Adrenal gland (tissue), 12 donors: ENCODE results near the gene TXNDC2. TPM values are rescaled to one million over a fixed set of nuclear protein-coding genes. Genes with fewer than 3 reads are reported as not detected.

ENCODE experiments used
- DNase-seq, 7 donors: peaks; one replicate each; pipeline ENCODE4 v3.0.0-alpha.2; 2019 to 2020
- H3K27ac ChIP-seq, 5 donors: fragments of 200-600 bp; sonication (generic) in 4 of 5; 1 replicate in 3 of 5; 2 replicates in 2 of 5; pipeline versions ENCODE4 v1.5.1 to v1.8.0; 2016 to 2020; ENCODE audit warnings: mild to moderate bottlenecking in 1 of 5
- H3K27me3 ChIP-seq: fragments of 200-600 bp; 2 replicates; pipeline ENCODE4 v1.8.0; 2021
- H3K36me3 ChIP-seq, 2 donors: fragments of 200-600 bp; replicated peaks in 1 of 2; 1 replicate in 1 of 2; 2 replicates in 1 of 2; pipeline versions ENCODE4 v1.5.1 to v1.8.0; 2018 to 2022
- H3K4me1 ChIP-seq, 2 donors: fragments of 200-600 bp; replicated peaks in 1 of 2; 1 replicate in 1 of 2; 2 replicates in 1 of 2; pipeline versions ENCODE4 v1.5.1 to v1.8.0; 2018 to 2021
- H3K4me3 ChIP-seq, 4 donors: fragments of 200-600 bp; sonication (generic) in 3 of 4; one replicate each; pipeline ENCODE4 v1.5.1; 2016 to 2018
- H3K9me3 ChIP-seq, 3 donors: fragments of 200-600 bp; sonication (generic) in 1 of 3; replicated peaks in 1 of 3; 1 replicate in 2 of 3; 2 replicates in 1 of 3; pipeline versions ENCODE4 v1.5.1 to v1.8.0; 2016 to 2021
- POLR2A ChIP-seq, 2 donors: fragments of 450-650 bp; IDR thresholded peaks; one replicate each; pipeline ENCODE4 v1.6.1; 2017; ENCODE audit warnings: antibody characterized with exemption in 2 of 2, mild to moderate bottlenecking in 2 of 2, moderate library complexity in 1 of 2
- WGBS, 4 donors: extraction: QIAGEN DNeasy Blood & Tissue Kit in 2 of 4; methylation state at CpG; one replicate each; pipeline versions ENCODE4 v1.1.5 to v1.1.7; 2013 to 2017; 5-methylcytosine and 5-hydroxymethylcytosine counted together
- intact Hi-C, 2 donors: fragments of 100-400 bp; cut with DNase I; formaldehyde crosslinking; loops; one replicate each; pipeline versions ENCODE4 v1.14.1 to v1.15.0; 2022 to 2023
- polyA plus RNA-seq, 3 donors: library from polyadenylated mRNA; stranded (reverse); fragments of 200-250 nt in 2 of 3; fragments of 350-450 nt in 1 of 3; fragmentation: Illumina TruSeq in 1 of 3; extraction: RNeasy Lipid Tissue Mini Kit (QIAGEN cat#74804) in 1 of 3; gene quantifications; one replicate each; pipeline ENCODE4 v1.2.3, GENCODE V29; 2013 to 2014
- total RNA-seq, 9 donors: library from RNA; depleted of rRNA in 4 of 9; stranded (reverse); fragments of >200 nt in 4 of 9; fragments of 120-200 nt in 1 of 9; fragmentation: NEBNext Ultra II Directional in 1 of 9; extraction: Animal tissue kit (Norgen Biotek cat#: 25700) in 1 of 9; gene quantifications; one replicate each; pipeline versions ENCODE4 v1.1.0 to v1.2.4, GENCODE V29; 2013 to 2023
- TF ChIP-seq, protein P1 (sequence below), 6 experiments: fragments of 450-650 bp in 4 of 6; fragments of 200-600 bp in 2 of 6; sonication (generic) in 1 of 6; IDR thresholded peaks; 1 replicate in 5 of 6; 2 replicates in 1 of 6; pipeline versions ENCODE4 v1.5.1 to v1.8.0; 2016 to 2021; ENCODE audit warnings: antibody characterized with exemption in 6 of 6, mild to moderate bottlenecking in 2 of 6, moderate library complexity in 1 of 6
- donor health status: healthy with polysubstance abuse.
- donor health status: Bipolar disorder and iron deficiency.
- donor health status: DM: yes; HTN: yes; CAD: no.
- donor health status: DM: no; HTN: no; CAD: no.
- donor health status: DM: no; HTN: no; CAD: no.
- donor health status: DM: yes; HTN: yes; CAD: no.

TXNDC2 gene
- total and polyA plus RNA-seq, 12 donors = 0.08 to 0.43 (median 0.22) TPM; not detected in 5

- intact Hi-C loops = no loop called here
- H3K4me3 ChIP-seq = no peak overlapping the region
- H3K9me3 ChIP-seq = no peaks in the 10 kb centered on the region
- peaks cover 0 to 3% of the 10 kb centered on the region in 2 donors for H3K36me3 ChIP-seq
- H3K27ac ChIP-seq = no peak overlapping the region
- no peak for TF ChIP-seq POLR2A (IDR thresholded peaks at IDR 0.05)
- TF ChIP-seq, protein P1, sequence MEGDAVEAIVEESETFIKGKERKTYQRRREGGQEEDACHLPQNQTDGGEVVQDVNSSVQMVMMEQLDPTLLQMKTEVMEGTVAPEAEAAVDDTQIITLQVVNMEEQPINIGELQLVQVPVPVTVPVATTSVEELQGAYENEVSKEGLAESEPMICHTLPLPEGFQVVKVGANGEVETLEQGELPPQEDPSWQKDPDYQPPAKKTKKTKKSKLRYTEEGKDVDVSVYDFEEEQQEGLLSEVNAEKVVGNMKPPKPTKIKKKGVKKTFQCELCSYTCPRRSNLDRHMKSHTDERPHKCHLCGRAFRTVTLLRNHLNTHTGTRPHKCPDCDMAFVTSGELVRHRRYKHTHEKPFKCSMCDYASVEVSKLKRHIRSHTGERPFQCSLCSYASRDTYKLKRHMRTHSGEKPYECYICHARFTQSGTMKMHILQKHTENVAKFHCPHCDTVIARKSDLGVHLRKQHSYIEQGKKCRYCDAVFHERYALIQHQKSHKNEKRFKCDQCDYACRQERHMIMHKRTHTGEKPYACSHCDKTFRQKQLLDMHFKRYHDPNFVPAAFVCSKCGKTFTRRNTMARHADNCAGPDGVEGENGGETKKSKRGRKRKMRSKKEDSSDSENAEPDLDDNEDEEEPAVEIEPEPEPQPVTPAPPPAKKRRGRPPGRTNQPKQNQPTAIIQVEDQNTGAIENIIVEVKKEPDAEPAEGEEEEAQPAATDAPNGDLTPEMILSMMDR (IDR thresholded peaks at IDR 0.05) = no peak
- 71 to 81% (median 76%) methylated on average over 4 of the region's 4 CpGs for WGBS, 4 donors
- no peak for DNase-seq
- H3K27me3 ChIP-seq = no peaks in the 10 kb centered on the region
- H3K4me1 ChIP-seq = peaks cover 12 to 13% of the 10 kb centered on the region in 2 donors
Observed at GRCh38 chr18:9841752-9842151, 44.0 kb upstream of the TXNDC2 start.

DNA sequence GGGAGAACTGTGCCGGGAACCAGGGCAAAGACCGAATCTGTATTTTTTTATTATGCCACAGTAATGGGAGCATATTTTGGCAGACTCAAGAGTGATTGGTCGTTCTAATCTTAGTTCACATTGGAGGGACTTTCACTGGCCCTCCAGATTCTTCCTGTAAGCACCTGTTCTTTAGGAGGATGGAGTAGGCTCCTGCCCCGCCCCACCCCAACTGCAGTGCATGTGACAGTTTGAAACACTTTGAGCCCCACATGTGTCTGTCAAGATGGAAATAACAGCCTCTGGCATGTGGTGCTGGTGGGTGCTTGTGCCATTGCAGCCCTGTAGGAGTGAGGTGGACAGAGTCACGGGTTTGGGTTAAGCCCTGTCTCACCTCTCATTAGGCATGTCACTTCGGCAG, 43.3 kb upstream of the TXNDC2 start:
- no peak overlapping the region for H3K27ac ChIP-seq
- H3K36me3 ChIP-seq = peaks cover 0 to 4% of the 10 kb centered on the region in 2 donors
- peaks cover 14 to 19% of the 10 kb centered on the region in 2 donors for H3K4me1 ChIP-seq
- no peak for TF ChIP-seq POLR2A (IDR thresholded peaks at IDR 0.05)
- TF ChIP-seq, protein P1 (IDR thresholded peaks at IDR 0.05) = no peak
- 93 to 99% (median 97%) methylated on average over 6 of the region's 6 CpGs for WGBS, 4 donors
- intact Hi-C loops = no loop called here
- DNase-seq = no peak
- no peaks in the 10 kb centered on the region for H3K27me3 ChIP-seq
- H3K4me3 ChIP-seq = no peak overlapping the region
- no peaks in the 10 kb centered on the region for H3K9me3 ChIP-seq

DNA sequence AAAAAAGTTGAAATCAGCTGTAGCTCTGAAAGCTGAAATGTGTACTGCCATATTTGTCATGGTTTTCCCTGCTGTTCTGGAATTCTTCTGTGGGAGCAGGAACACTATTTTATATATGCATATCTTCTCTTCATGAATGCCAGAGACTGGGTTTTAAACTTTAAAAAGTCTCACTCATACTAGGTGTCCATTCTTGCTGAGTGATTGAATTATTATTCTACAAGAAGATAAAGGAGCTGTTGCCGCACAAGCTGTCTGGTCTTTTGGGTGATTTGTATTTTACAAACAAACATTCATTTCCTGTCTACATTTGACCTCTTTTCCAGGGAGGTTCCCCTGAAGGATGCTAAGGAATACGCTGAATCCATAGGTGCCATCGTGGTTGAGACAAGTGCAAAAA, 40.5 kb upstream of the TXNDC2 start:
- Histone ChIP-seq H3K9me3 (no peaks in the 10 kb centered on the region), H3K27ac (peak overlapping the region in 3 of 5 donors; percentile 17 to 83 (median 82)), H3K27me3 (no peaks in the 10 kb centered on the region), H3K36me3 (peaks cover 0 to 4% of the 10 kb centered on the region in 2 donors), H3K4me3 (no peak overlapping the region), H3K4me1 (peaks cover 14 to 19% of the 10 kb centered on the region in 2 donors)
- no peak for DNase-seq
- TF ChIP-seq, protein P1 (IDR thresholded peaks at IDR 0.05) = no peak
- no peak for TF ChIP-seq POLR2A (IDR thresholded peaks at IDR 0.05)
- whole genome bisulfite sequencing, 4 donors = 67 to 71% (median 69%) methylated on average over 3 of the region's 3 CpGs
- intact Hi-C loops = no loop called here

DNA sequence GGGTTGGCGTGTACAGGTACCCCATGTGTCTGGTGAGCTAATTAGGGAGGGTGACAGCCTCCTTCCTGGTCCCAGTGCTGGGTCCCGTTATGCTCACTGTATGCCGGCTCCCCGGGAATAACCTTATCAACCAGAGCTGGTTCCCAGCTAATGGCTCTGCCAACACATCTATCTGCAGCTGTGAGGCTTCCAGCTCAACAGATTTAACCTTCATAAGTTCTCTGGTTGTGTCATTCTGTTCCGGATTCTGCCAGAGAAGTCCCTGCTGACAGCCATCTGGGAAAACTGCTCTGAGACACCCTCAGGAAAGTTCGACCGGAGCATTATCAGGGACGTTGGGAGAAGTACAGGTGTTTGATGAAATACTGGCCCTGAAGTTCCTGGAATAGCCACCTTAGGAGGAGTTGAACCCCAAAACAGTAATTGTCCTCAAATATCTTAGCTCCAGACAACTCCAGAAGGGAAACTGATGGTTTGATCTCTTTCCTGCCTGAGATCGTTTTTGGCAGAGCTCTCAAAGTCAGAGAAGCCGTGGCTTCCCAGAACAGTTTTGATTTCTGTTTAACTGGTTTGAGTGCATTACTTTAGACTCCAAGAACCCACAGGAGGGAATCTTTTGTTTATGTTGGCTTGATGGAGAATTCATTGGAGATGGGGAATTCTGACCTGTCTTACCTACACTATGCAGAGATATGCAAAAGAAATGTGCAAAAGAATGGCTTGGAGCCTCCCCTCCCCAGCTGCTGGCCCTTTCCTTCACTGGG, 39.4 kb upstream of the TXNDC2 start:
- TF ChIP-seq POLR2A (IDR thresholded peaks at IDR 0.05) = peak in 1 of 2 donors; percentile 40
- TF ChIP-seq, protein P1 (IDR thresholded peaks at IDR 0.05) = no peak
- Histone ChIP-seq H3K9me3 (no peaks in the 10 kb centered on the region), H3K4me3 (peak overlapping the region in 1 of 4 donors; percentile 21), H3K27ac (peak overlapping the region; percentile 17 to 83 (median 38)), H3K4me1 (peaks cover 14 to 19% of the 10 kb centered on the region in 2 donors), H3K27me3 (no peaks in the 10 kb centered on the region), H3K36me3 (peaks cover 0 to 4% of the 10 kb centered on the region in 2 donors)
- 28 to 38% (median 32%) methylated on average over 7 to 10 of the region's 10 CpGs for WGBS, 4 donors
- intact Hi-C loops = no loop called here
- peak in 5 of 7 donors; percentile 58 to 70 (median 69) for DNase-seq
